GM04504 (cell line): ENCODE data around the gene ULBP3.
"Not testable (repeated sequence)": the region's sequence is repeated elsewhere in the genome, so short reads cannot be mapped to it uniquely, and the experiment has no call there.

Source experiments
- DNase-seq: peaks from one replicate; pipeline ENCODE4 v3.0.0-alpha.2; 2012; ENCODE audit warnings: low read depth

The ULBP3 gene

GRCh38 chr6:150076196-150076893 is 7.4 kb upstream of the ULBP3 start:
- DNase-seq, result no peak

DNA sequence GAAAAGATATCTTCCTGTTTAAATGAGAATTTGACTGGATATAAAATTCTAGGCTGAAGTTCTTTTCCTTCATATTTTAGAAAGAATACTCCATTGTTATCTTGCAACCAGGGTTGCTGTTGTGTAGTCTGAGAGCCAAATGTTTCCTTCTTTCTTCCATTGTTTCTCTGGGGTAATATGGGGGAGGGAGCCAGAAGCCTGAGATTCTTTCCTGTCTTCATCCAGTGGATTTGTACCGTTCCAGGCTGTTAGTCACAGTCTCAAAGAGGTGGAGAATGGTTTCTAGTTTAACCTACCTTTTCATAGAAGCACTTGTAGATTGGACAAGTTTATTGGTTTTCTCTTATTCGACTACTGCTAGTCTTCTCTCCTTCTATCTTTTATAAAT is 6.1 kb upstream of the ULBP3 start:
- no peak for DNase-seq

DNA sequence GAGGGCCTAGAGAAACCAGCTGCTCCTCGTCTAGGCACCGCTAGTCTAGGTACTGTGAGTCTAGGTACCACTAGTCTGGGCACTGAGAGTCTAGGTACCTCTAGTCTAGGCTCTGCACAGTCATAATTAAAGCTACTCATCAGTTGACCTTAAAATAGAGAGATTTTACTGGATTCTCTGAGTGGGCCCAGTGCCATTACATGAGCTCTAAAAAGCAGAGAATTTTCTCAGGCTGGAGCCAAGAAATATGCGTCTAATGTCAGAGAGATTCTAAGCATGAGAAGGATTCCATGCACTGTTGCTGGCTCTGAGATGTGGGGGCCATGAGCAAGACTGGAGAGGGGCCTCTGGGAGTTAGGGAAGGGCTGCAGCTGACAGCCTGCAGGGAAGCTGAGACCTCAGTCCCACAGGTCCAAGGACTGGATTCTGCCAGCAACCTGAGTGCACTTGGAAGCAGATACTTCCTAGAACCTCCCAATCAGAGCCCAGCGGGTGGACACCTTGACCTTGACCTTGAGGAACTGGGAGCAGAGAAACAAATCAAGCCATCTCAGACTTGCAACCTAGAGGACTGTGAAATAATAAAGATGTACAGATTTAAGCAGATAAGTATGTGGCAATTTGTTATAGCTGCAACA is 5.6 kb upstream of the ULBP3 start:
- not testable (repeated sequence) for DNase-seq

GRCh38 chr6:150072201-150072600 is 3.3 kb upstream of the ULBP3 start:
- DNase-seq, result no peak

DNA sequence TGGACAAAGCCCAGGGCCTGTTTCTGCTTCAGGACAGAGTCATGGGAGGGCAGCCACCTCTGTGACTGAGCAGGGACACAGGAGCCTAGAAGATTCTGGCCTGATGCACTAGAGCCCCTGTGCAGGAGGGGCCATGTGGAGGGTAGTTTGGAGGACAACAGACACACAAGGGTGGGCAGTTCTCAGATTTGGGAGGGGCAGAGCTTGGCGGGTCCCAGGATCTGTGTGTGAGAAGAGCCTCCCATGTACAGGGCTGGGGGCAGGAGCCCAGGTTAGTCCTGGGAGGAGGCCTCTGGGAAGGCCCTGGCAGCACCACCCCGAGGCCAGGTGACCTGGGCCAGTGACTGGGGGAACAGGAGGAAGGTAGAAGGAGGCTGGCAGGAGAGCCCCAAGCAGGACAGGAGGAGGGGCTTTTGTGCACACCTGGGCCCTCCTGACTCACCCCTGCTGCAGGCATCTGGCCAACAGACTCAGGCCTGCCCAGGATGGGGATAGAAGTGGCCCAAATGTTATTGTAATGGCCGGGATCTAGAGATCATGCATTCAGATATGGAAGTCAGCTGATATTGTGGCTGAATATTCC is 1.4 kb upstream of the ULBP3 start:
- DNase-seq, result no peak

DNA sequence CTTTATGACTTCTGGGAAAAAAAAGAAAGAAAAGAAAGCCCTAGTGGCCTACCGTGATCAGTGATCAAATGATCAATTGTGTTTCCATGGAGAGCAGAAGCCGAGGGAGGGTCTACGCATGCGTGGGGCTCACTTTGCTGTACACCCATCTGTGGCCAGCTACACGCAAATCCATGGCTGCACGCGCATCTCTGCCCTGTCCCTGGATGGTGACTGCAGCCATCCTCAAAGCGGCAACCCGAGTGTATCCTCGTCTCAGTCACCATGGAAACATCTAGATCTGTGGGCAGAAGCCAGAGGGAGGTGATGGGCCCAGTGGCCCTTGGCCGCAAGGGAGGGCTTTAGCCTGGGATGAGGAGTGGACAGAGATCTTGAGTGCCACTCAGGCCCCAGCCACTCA is 785 bp upstream of the ULBP3 start:
- no peak for DNase-seq

- DNase-seq, result no peak
These were observed 770 bp downstream of the ULBP3 start for GRCh38 chr6:150068151-150068550.

DNA sequence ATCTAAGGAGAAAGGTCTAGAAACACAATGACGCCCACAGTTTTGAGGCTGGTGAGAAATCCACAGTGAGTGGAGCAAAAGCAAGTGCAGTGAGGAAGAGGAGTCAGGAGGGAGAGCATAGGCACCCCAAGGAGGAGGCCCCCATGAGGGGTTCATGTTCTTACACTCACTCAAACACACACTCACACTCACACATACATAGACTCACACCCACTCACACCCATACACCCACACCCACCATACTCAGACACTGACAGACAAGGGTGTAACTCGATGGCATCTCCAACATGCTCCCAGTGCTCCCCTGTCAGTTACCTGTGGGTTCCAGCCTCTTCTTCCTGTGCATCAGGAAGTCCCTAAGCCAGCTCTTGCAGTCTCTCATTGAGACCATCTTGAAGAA is 3.8 kb downstream of the ULBP3 start:
- no peak for DNase-seq

GRCh38 chr6:150063640-150064039 is 5.3 kb downstream of the ULBP3 start:
- no peak for DNase-seq

DNA sequence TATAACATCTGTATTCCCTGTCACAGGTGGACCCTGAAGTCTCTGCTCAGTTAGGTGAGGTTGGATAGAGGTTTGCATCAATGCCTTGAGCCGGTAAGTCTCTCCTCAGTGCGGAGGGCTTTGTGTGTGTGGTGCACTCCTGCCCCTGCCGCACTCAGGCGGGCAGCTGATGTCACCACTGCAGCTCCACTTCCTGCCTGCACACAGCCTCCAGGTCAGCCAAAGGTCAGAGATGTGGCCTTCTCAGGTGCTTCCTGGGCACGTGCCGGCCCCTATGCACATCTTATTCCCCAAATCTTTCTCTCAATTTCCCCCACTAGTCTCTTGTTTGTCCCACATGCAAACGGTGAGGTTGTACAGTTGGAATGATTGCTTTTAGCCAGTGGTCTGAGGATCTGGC is 8.9 kb downstream of the ULBP3 start:
- DNase-seq, result not testable (repeated sequence)

GRCh38 chr6:150058986-150059385 is 9.9 kb downstream of the ULBP3 start:
- DNase-seq, result no peak

GRCh38 chr6:150058231-150058792 is 10.6 kb downstream of the ULBP3 start:
- DNase-seq, result no peak

GRCh38 chr6:150057501-150057951 is 11.4 kb downstream of the ULBP3 start:
- no peak for DNase-seq

DNA sequence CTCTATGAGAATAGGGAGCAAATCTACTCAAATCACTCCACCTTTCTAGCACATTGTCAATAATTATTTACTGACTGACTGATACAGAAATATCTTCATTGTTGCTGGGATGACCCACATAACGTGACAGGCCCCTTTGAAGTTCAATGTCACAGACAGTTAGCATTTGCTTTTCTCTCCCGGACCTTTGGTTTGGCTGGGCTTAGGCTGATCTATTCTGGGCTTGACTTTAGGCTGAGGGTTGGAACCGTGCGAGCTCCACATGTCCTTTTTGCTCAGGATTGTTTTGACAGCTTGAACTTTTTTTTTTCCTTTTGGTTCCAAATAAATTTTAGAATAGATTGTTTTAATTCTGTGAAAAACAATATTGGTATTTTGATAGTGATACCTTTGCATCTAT is 12.0 kb downstream of the ULBP3 start:
- DNase-seq, result no peak

GRCh38 chr6:150056156-150056555 is 12.8 kb downstream of the ULBP3 start:
- DNase-seq, result no peak

DNA sequence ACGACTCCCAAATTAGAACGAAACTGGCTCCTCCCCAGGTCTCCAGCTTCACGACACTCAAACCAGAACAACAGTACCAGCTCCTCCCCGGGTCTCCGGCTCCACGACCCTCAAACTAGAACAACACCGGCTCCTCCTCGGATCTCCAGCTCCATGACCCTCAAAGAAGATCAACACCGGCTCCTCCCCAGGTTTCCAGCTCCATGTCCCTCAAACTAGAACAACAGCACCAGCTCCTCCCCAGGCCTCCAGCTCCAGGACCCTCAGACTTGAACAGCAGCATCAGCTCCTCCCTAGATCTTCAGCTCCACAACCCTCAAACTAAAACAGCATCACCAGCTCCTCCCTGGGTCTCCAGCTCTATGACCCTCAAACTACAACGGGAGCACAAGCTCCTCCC is 13.8 kb downstream of the ULBP3 start:
- DNase-seq, result no peak

GRCh38 chr6:150053450-150053849 is 15.5 kb downstream of the ULBP3 start:
- no peak for DNase-seq

DNA sequence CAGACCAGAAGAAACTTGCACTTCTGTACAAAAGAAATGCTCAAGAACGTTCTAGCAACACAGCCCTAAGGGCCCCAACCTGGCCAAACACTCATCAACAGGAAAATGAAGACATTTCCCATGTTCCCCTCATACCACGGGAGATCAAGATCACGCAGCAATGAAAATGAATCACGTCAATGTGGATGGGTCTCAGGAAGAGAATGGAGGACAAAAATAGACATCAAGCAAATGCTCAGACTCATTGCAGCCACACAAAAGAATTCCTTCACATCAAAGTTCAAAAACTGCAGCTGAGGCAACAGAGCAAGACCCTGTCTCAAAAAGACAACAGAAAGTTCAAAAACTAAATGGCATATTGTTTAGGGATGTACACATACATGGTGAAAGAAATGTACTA is 18.1 kb downstream of the ULBP3 start:
- DNase-seq, result no peak

DNA sequence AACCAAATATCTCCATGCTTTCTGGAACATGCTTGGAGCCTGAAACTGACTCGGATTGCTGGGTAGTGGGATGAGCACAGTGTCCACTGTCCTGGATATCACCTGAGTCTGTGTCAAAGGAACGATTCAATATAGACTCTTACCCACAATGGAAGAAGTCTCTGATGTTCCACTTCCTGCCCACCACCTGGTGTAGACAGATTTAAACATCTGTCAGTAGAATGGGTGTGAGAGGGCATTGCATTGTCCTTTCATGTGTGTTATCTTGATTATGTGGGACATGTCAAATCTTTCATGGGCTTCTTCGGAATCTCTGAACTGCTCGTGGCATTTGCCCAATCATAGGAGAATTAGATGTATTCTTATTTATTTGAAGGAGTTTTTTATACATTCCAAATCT is 20.8 kb downstream of the ULBP3 start:
- DNase-seq, result no peak

DNA sequence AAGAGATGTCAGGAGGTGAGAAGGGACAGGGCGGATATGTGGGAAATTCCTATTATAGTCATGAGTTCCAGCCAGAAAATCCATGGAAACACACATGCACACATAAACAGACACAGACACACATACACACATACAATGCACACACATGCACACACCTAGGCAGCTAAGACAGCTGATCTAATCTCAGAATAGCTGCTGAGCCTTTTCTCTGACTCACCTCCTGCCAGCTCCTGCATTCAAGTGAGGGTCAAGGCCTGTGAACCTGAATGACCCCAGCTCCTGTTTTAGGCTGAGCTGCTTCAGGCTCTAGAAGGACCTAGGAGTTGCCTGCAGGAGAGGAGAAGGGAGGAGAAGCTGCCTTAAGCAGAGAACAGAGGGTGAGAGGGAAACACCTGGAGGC is 22.0 kb downstream of the ULBP3 start:
- no peak for DNase-seq

DNA sequence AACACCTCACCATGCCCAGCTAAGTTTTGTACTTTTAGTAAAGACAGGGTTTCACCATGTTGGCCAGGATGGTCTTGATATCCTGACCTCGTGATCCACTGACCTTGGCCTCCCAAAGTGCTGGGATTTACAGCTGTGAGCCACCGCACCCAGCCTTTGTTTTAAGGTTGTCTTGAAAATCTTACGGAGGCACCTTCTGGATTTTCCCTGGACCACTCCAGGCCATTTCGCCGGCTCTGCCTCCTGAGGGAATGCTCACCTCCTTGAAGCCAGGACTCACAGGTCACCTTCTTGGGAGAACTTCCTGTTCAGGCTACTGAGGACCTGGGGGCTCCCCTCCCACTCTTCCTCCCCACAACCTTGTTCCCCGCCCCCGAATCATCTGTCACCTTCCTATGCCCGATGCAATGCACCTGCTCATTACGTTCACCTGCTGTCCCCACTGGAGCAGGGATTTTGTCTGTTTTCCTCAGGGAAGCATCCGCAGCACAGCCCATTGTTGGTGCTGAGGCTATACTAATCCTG is 24.2 kb downstream of the ULBP3 start:
- no peak for DNase-seq

GRCh38 chr6:150043501-150044412 is 25.2 kb downstream of the ULBP3 start:
- DNase-seq, result no peak
